OCI-LY7 (cell line): Measurements from ENCODE around the gene OR1F1. TPM values are rescaled to one million over a fixed set of nuclear protein-coding genes. Genes with fewer than 3 reads are reported as not detected.
"Not testable (repeated sequence)": the region's sequence is repeated elsewhere in the genome, so short reads cannot be mapped to it uniquely, and the experiment has no call there.

ENCODE experiments used
- BruUV-seq: library from RNA; stranded (reverse); fragments of 400-500 nt; replicated peaks from 2 replicates; lab custom pipeline; 2021; lab: Mats Ljungman, UMichigan
- CTCF ChIA-PET: fragments of 300-600 bp; sonication (Branson Sonifier 250); formaldehyde crosslinking; loops from one replicate; lab custom pipeline; 2022; ENCODE audit warnings: antibody characterized with exemption; ENCODE audit not compliant: unreplicated experiment; lab: Charles Lee
- POLR2A ChIA-PET: fragments of 300-600 bp; sonication (Branson Sonifier 250); formaldehyde crosslinking; loops from one replicate; lab custom pipeline; 2022; ENCODE audit warnings: antibody characterized with exemption; lab: Charles Lee
- DNase-seq: peaks from one replicate; pipeline ENCODE4 v3.0.0-alpha.2; 2015; ENCODE audit warnings: low spot score
- H2AFZ ChIP-seq: fragments of 200-600 bp; sonication (generic), shearing (Covaris generic); 2 replicates; pipeline ENCODE4 v1.6.1; 2014; ENCODE audit warnings: mild to moderate bottlenecking, antibody characterized with exemption, low read length, moderate library complexity
- H3K27ac ChIP-seq: fragments of 200-600 bp; sonication (generic); 2 replicates; pipeline ENCODE4 v1.5.1; 2014; ENCODE audit warnings: mixed run types, low read depth, mild to moderate bottlenecking, moderate library complexity, low read length, inconsistent platforms; ENCODE audit not compliant: poor library complexity, severe bottlenecking
- H3K36me3 ChIP-seq: fragments of 200-600 bp; sonication (generic); 2 replicates; pipeline ENCODE4 v1.6.1; 2014; ENCODE audit warnings: mild to moderate bottlenecking, antibody characterized with exemption, low read length, moderate library complexity, mixed read lengths; ENCODE audit not compliant: insufficient read depth
- H3K4me1 ChIP-seq: fragments of 200-600 bp; sonication (generic); 2 replicates; pipeline ENCODE4 v1.5.1; 2014; ENCODE audit warnings: mild to moderate bottlenecking, low read length; ENCODE audit not compliant: insufficient read depth, poor library complexity, severe bottlenecking
- H3K4me2 ChIP-seq: fragments of 200-600 bp; sonication (generic); 2 replicates; pipeline ENCODE4 v1.6.1; 2014; ENCODE audit warnings: mild to moderate bottlenecking, low read length
- H3K4me3 ChIP-seq: fragments of 200-600 bp; sonication (generic); 2 replicates; pipeline ENCODE4 v1.5.1; 2014; ENCODE audit warnings: mild to moderate bottlenecking, low read depth, low read length; ENCODE audit not compliant: poor library complexity, severe bottlenecking
- H3K79me2 ChIP-seq: fragments of 200-600 bp; sonication (generic); 2 replicates; pipeline ENCODE4 v1.6.1; 2016; ENCODE audit warnings: low read depth, mild to moderate bottlenecking, low read length, moderate library complexity, mixed read lengths; ENCODE audit not compliant: insufficient read depth
- H3K9me2 ChIP-seq: fragments of 200-600 bp; sonication (generic); 2 replicates; pipeline ENCODE4 v1.6.1; 2016; ENCODE audit warnings: mild to moderate bottlenecking, low read length, mixed read lengths; ENCODE audit not compliant: insufficient read depth
- H3K9me3 ChIP-seq: fragments of 200-600 bp; sonication (generic); 2 replicates; pipeline ENCODE4 v1.6.1; 2014; ENCODE audit warnings: mild to moderate bottlenecking, mixed run types, low read length, mixed read lengths
- H4K20me1 ChIP-seq: fragments of 200-600 bp; sonication (generic); 2 replicates; pipeline ENCODE4 v1.6.1; 2014; ENCODE audit warnings: mild to moderate bottlenecking, antibody characterized with exemption, low read length, moderate library complexity, mixed read lengths; ENCODE audit not compliant: insufficient read depth
- EZH2phosphoT487 ChIP-seq: fragments of 200-600 bp; sonication (generic); IDR thresholded peaks from 2 replicates; pipeline ENCODE4 v1.6.1; 2018; ENCODE audit warnings: low read depth, borderline replicate concordance, mild to moderate bottlenecking, mixed run types, antibody characterized with exemption, low read length, moderate library complexity, mixed read lengths
- intact Hi-C: fragments of 100-400 bp; cut with micrococcal nuclease; formaldehyde crosslinking; loops from one replicate; pipeline ENCODE4 v1.10.0; 2022; ENCODE audit not compliant: unreplicated experiment
- total RNA-seq, 2 experiments: library from RNA; depleted of rRNA in 1 of 2; stranded (reverse); fragments of >200 nt in 1 of 2; shearing (Covaris generic) in 1 of 2; gene quantifications; 2 replicates each; pipeline ENCODE4 v1.2.3, GENCODE V29; 2014 to 2022
- TF ChIP-seq, protein P1 (sequence below): fragments of 200-600 bp; sonication (generic); conservative IDR thresholded peaks from 2 replicates; pipeline ENCODE4 v1.5.1; 2014; ENCODE audit warnings: mild to moderate bottlenecking, antibody characterized with exemption, low read length, moderate library complexity, mixed read lengths

Gene OR1F1
- total RNA-seq, 2 experiments from 2014 or later: not detected

GRCh38 chr16:3179651-3180050 is 8.4 kb upstream of the OR1F1 start:
- DNase-seq: no peak
- TF ChIP-seq, protein P1, sequence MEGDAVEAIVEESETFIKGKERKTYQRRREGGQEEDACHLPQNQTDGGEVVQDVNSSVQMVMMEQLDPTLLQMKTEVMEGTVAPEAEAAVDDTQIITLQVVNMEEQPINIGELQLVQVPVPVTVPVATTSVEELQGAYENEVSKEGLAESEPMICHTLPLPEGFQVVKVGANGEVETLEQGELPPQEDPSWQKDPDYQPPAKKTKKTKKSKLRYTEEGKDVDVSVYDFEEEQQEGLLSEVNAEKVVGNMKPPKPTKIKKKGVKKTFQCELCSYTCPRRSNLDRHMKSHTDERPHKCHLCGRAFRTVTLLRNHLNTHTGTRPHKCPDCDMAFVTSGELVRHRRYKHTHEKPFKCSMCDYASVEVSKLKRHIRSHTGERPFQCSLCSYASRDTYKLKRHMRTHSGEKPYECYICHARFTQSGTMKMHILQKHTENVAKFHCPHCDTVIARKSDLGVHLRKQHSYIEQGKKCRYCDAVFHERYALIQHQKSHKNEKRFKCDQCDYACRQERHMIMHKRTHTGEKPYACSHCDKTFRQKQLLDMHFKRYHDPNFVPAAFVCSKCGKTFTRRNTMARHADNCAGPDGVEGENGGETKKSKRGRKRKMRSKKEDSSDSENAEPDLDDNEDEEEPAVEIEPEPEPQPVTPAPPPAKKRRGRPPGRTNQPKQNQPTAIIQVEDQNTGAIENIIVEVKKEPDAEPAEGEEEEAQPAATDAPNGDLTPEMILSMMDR: no peak
- TF ChIP-seq EZH2phosphoT487: no peak
- no peaks in the 10 kb centered on the region for H3K9me3 ChIP-seq
- no peaks in the 10 kb centered on the region for H4K20me1 ChIP-seq
- no peaks in the 10 kb centered on the region for H3K9me2 ChIP-seq
- intact Hi-C loops: no loop called here
- no peak overlapping the region for H3K4me2 ChIP-seq
- no peaks in the 10 kb centered on the region for H3K36me3 ChIP-seq
- CTCF ChIA-PET: no interaction called here
- POLR2A ChIA-PET: interaction anchor here (0.7 kb wide), 1 partner anchor 9 kb away, joined by 4 read pairs; no protein-coding TSS in a partner anchor
- BruUV-seq: no TSS peak
- H3K4me1 ChIP-seq: peaks cover under 1% of the 10 kb centered on the region
- H2AFZ ChIP-seq: no peak overlapping the region
- H3K27ac ChIP-seq: no peak overlapping the region
- no peaks in the 10 kb centered on the region for H3K79me2 ChIP-seq
- no peak overlapping the region for H3K4me3 ChIP-seq

GRCh38 chr16:3180445-3180878 is 7.5 kb upstream of the OR1F1 start:
- POLR2A ChIA-PET: no interaction called here

DNA sequence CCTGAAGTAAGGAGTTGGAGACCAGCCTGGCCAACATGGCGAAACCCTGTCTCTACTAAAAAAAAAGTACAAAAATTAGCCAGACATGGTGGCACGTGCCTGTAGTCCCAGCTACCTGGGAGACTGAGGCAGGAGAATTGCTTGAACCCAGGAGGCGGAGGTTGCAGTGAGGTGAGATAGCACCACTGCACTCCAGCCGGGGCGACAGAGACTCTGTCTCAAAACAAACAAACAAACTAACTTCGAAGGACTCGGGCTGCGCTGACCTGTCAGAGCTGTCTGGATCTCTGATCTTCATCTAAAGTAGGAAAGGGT is 5.8 kb upstream of the OR1F1 start:
- H3K27ac ChIP-seq, intact Hi-C loops, H3K4me3 ChIP-seq, H3K4me2 ChIP-seq, DNase-seq, H3K9me3 ChIP-seq, H3K4me1 ChIP-seq, H3K36me3 ChIP-seq, BruUV-seq, H3K79me2 ChIP-seq, H3K9me2 ChIP-seq, H4K20me1 ChIP-seq, CTCF ChIA-PET, H2AFZ ChIP-seq: not testable (repeated sequence)
- POLR2A ChIA-PET: interaction anchor here (0.8 kb wide), 1 partner anchor 201 kb away, joined by 4 read pairs; no protein-coding TSS in a partner anchor

More at GRCh38 chr16:3180445-3180878, 7.5 kb upstream of the OR1F1 start:
- no peaks in the 10 kb centered on the region for H3K36me3 ChIP-seq
- no peak overlapping the region for H3K4me2 ChIP-seq
- intact Hi-C loops: no loop called here
- no peak for DNase-seq
- CTCF ChIA-PET: interaction anchor here (0.6 kb wide), 1 partner anchor 859 kb away, joined by 3 read pairs; no protein-coding TSS in a partner anchor
- H3K4me1 ChIP-seq: no peaks in the 10 kb centered on the region
- no peak overlapping the region for H3K4me3 ChIP-seq
- H3K9me3 ChIP-seq: no peaks in the 10 kb centered on the region
- BruUV-seq: no TSS peak
- H3K9me2 ChIP-seq: no peaks in the 10 kb centered on the region
- H3K27ac ChIP-seq: no peak overlapping the region
- no peak for TF ChIP-seq EZH2phosphoT487
- TF ChIP-seq, protein P1: no peak
- no peaks in the 10 kb centered on the region for H4K20me1 ChIP-seq
- no peak overlapping the region for H2AFZ ChIP-seq
- no peaks in the 10 kb centered on the region for H3K79me2 ChIP-seq
